Measurements from ENCODE around the gene RPL3.

GRCh38 chr22:39356464-39356863 lies 37.0 kb upstream of the RPL3 start:
- TF ChIP-seq CTCF (conservative IDR thresholded peaks at IDR 0.05) (no peak), ZFX (IDR thresholded peaks at IDR 0.05) (no peak)
